ENCODE measurements around the gene SLC16A4. TPM values are rescaled to one million over a fixed set of nuclear protein-coding genes. Genes with fewer than 3 reads are reported as not detected.
"Not testable (repeated sequence)": the region's sequence is repeated elsewhere in the genome, so short reads cannot be mapped to it uniquely, and the experiment has no call there.

Gene SLC16A4
- 0.20 and 0.65 TPM in 2 replicates for total RNA-seq

DNA sequence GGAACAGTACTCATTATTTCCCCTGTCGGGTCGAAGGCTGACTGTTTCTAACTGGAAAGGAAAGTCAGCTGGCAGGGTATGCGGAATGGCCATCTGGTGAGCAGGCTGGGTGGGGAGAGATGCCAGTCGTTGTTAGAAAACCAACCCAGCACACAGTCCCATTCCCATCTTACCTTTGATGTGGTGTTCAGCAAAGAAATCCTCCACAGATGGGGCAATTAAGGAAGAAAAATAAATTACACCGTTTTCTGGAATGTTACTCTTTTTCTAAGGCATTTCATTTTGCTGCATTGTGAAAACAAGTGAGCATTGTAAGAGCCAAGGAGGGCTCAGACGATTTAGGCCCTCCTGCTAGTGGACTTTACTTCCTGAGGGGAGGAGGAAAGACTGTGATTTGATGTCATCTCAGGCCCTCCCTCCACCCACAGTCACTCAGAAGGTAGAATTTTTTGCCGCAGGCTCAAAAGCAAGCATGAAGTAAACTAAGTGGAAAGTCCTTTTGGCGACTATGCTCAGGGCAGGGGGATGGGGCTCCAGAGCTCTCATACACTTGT is at the start of gene SLC16A4:
Gene SLC16A4, minus strand, starts transcription at position 335 of the 554 bp plus-strand sequence. CDS start 1,703 bp downstream, outside the sequence.
- DNase-seq (ENCODE audit: low read depth in 2 of 2), result peak in 1 of 2 donors; percentile 63

DNA sequence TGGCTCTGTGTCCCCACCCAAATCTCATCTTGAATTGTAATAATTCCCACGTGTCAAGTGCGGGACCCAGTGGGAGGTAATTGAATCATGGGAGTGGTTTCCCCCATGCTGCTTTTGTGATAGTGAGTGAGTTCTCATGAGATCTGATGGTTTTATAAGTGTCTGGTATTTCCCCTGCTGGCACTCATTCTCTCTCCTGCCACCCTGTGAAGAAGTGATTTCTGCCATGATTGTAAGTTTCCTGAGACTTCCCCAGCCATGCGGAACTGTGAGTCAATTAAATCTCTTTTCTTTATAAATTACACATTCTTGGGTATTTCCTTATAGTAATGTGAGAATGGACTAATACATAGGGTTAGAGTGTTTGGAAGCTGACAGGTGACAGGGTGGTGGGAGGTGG is 49.0 kb upstream of the SLC16A4 start:
- not testable (repeated sequence) for DNase-seq (ENCODE audit: low read depth in 2 of 2)

DNA sequence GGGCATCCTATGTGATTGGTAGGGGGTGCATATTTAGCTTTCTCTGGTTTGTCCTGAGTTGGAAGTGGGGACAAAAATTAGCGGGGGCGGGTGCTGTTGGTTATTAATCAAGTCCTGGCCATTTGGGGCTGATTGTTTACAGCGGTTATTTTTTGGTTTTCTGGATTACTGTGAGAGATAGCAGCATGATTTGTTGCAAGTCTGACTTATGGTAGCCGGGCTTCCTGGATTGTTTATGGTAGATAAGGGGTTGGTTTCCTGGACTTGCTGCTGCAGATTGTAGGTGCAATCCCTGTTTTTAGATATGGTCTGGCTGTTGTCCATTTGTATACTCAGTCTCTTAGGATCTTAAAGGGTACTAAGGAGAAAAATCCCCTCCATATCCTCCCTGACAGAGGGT is 48.1 kb upstream of the SLC16A4 start:
- DNase-seq (ENCODE audit: low read depth in 2 of 2), result no peak

DNA sequence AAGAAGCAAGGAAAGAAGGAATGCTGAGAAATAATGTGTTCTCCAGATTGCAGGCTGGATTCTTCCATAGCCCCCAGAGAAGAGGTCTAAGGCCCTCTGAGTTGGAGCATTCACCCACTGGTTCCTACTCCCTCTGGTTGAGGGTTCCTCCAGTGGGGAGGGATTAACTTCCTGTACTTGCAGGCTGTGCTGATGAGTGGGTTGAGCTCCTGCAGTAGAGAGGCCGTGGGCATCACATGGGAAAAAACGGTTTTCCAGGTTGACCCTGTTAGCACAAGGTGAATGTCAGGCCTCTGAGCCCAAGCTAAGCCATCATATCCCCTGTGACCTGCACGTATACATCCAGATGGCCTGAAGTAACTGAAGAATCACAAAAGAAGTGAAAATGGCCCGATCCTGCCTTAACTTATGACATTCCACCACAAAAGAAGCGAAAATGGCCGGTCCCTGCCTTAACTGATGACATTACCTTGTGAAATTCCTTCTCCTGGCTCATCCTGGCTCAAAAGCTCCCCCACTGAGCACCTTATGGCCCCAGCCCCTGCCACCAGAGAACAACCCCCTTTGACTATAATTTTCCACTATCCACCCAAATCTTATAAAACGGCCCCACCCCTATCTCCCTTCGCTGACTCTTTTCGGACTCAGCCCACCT is 46.9 kb upstream of the SLC16A4 start:
- DNase-seq (ENCODE audit: low read depth in 2 of 2), result not testable (repeated sequence)

DNA sequence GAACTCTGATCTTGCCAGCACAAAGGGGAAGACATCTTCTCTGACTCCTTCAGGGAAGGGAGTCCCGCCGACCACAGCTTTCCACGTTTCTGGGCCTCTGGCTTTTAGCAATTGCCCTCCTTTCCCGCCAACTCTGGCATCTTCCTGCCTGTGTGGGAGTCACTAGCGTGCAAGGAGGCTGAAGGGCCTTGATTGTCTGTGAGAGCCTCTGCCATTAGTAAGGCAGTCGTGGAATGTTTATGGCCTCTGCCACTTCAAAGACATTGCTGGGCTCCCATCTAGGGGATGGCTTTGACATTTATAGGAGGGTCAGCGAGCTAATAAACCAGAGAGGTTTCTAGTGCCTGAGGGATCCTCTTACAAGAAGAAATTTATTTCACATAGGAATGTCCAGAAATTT is 45.8 kb upstream of the SLC16A4 start:
- DNase-seq (ENCODE audit: low read depth in 2 of 2), result no peak

DNA sequence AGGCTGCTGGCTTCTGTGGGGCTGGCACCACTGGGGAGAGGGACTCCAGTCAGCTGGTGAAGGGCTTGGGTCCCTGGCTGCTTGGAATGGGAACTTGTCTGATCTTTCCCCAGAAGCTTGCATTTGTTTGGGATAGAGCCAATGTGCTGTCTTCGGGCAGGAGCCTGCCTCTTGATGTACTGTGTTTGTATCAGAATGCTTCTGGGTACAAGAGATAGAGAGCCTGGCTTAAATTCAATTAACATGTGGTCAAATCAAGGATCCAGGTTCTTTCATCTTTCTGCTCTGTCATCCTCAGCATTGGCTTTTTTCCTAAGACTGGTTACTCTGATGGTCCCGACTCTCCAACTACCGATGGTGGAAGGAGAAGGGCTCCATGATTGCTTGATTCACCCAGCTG is 44.1 kb upstream of the SLC16A4 start:
- DNase-seq (ENCODE audit: low read depth in 2 of 2), result no peak

DNA sequence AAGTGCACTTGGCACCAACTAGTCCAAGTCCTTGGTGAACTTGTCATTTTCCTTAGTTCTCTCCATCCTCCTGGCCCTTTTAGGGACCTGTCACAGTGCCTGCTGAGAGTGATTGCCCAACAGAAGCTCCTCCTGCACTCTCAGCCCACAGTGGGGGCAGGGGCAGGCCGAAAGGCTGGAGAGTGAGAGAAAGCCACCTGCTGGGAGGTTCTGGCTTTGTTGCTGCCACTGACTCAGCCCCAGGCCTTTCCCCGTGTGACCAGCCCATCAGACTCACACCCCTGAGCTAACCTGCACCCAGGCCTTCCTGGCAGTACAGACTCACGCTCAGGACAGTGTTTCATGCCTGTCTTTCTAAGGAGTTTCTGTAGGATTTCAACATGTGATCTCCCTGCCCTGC is 43.0 kb upstream of the SLC16A4 start:
- DNase-seq (ENCODE audit: low read depth in 2 of 2), result no peak

DNA sequence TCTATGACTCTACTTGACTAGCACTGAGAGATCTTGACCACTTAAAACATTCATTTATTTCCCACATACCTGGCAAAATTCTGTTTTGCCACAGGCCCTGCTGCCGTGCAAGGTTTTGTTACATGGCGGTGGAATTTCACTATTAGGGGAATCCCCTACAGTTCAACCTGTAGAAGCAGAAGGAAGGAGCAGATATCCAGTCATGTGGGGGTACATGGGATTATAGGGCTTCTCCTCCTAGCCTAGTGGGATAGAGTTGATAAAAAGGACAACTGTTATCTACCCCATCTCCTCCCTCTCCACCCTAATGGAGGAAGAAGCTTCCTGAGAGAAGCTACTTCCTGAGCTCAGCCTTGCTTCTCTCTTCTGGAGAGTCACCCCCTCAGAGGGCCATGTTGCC is 42.4 kb upstream of the SLC16A4 start:
- DNase-seq (ENCODE audit: low read depth in 2 of 2), result no peak

DNA sequence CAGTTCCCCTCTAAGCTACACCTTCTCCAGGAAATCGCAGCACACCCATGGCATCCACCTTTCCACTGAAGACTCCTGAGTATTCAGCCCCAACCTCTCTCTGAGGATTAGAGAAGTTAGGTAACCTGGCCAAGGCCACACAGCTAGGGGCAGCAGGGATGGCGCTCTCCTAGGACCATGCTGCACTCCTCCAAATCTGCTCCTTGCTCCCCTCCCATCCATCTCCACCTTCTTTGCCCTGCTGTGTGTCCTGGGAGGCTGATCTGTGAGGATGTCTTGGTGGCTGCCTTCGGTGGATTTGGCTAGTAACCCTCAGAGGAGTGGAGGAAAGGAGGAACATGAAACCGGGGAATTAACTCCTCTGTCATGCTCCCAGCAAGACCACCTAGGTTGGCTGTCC is 40.1 kb upstream of the SLC16A4 start:
- no peak for DNase-seq (ENCODE audit: low read depth in 2 of 2)

DNA sequence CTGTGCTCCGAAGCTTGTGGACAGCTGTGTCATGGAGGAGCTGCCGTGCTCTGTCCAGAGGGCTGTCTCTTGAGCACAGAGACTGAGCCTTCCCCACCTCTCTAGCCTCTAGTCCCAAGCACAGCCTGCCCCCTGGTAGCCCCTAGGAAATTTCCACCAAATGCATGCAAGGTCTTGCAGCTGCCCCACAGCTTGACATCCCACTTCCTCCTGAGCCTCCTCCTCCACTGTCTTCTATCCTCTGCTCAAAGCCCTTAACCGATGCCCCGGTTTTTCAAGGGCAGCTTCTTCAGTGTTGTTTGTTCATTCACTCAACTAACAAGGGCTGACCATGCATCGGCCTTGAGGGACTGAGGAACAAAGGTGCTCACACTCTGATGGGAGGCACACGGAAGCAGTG is 39.5 kb upstream of the SLC16A4 start:
- no peak for DNase-seq (ENCODE audit: low read depth in 2 of 2)

DNA sequence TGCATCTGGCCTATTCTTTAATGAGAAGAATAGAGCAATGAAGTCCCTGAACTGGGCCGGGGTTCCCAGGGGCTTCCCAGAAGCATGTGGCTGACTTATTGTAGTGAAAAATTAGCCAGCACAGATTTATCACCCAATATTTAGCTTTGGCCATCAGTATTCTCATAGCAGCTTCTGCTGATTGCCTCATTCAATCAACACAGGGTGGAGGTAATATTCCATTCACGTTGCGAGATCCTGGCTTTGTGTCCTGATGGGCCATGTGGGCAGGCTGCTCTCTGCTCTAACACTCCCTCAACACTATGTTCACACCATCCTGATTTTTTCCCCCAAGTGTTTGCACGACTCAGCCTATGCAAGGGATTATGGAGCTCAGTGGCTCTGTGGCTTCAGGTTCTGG is 38.1 kb upstream of the SLC16A4 start:
- no peak for DNase-seq (ENCODE audit: low read depth in 2 of 2)

DNA sequence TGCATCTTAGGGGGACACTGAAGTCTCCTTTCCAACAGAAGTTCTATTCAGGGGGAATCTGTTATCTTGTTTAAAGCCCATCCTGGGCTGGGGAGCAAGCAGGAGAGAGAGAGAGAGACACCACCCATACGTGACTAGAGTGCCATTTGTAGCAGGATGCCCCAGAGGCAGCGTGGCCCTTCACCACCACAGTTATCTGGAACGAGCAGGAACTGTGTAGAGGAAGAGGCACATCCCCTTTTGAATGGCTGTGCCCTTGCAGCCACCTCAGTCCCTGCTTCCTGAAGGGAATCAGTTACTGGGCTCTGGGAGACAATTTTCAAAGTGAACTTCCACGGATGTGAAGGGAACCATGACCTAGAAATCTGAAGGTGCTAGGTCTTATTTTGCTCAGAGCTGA is 36.0 kb upstream of the SLC16A4 start:
- peak in 1 of 2 donors; percentile 44 for DNase-seq (ENCODE audit: low read depth in 2 of 2)

DNA sequence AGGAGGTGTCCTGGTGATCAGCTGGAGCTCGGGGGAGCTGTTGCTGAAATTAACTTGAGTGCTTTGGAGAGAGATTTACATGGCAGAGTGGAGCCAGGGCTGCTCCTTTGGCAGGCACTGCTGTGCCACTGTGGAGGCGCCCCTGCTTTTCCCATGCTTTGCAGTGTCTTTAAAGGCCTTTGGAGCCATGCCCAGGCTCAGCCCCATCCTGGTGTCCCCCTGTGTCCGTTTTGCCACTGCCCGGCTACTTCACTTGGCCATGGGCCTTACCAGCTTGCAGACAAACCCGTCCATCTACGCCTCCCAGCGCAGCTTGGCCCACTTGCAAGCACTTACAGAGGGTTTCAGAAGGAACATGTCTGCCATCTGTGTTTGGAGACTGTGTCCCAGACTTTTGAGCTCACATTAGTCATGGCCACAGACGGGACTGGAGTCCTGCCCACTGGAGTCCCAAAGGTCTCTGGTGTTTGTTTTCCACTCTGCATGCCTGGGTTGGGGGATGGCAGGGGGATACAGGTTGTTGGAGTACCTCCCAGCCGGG is 34.9 kb upstream of the SLC16A4 start:
- no peak for DNase-seq (ENCODE audit: low read depth in 2 of 2)

DNA sequence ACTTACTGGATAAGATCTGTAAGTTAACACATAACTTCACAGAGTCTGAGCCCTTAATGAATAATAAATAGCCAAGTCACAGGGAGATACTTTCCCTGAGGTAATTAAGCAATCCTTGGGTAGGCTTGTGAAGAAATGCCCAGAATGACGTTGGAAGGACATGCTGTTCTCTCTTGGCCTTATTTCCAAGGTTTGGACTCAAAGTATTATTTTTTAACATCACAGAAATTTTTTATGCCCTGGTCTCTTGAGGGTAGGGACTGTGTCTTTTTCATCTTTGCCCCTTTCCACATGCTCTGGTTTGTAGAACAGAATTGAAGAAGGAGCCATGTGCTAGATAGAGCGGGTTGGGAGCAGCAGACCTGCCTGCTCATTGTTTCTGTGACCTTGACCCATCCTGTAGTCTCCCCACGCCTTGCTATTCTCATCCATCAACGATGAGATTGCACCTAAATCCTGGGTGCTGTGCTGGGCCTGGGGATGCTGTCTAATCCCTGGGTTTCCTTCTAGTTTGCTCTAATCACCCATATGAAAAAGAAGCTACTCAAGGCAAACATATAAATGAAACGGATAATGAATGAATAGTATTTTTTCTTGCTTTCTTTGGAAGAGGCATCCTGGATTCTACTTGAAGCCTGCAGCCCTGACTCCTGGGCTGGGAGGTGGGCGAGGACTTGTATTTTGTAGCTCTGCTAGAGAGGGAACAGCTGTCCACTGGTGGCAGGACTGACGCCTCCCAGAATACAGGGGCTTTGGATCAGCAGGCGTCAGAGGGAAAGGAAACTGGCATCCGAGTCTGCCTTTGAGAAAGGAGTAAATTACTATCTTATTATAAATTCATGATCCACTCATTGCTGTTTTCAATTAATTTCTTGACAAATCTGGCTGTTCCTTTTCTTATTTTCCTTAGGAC is 34.1 kb upstream of the SLC16A4 start:
- no peak for DNase-seq (ENCODE audit: low read depth in 2 of 2)

DNA sequence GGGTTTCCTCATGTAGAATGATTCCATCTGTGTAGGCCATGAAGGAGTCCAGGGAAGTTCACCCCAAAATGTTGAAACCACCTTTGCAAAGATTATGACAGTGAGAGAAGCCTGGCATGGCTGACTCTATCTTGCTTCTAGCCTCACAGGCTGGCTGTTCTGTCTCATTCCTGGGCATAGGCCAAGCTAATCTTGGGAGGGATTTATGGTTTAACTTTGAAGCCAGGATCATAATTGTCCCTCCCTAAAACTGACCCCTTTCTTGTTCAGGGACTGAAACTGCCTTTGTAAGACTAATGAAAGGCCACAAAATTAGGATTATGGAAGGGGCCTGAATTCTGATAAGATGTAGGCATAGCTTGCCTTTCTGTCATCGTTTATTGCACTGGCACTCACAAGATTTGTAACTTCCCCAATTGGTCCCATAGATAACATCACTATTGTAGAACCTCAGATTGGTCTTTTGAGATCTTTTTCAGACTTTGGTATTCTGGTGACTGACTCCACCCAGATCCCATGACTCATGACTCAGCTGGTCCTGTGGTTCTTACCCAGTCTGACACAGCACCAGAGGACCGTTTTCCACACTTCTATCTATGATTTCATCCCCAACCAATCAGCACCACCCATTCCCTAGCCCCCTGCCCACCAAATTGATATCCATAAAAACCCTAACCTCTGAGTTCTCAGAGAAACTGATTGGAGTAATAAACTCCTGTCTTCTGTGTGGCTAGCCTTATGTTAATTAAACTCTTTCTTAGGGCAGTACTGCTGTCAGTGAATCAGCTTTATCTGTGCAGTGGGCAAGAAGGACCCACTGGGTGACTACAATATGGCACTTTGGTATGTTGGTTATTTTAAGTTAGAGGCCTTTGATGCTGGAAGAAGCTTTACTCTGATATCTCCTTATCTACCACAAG is 30.3 kb upstream of the SLC16A4 start:
- peak in 1 of 2 donors; percentile 45 for DNase-seq (ENCODE audit: low read depth in 2 of 2)

DNA sequence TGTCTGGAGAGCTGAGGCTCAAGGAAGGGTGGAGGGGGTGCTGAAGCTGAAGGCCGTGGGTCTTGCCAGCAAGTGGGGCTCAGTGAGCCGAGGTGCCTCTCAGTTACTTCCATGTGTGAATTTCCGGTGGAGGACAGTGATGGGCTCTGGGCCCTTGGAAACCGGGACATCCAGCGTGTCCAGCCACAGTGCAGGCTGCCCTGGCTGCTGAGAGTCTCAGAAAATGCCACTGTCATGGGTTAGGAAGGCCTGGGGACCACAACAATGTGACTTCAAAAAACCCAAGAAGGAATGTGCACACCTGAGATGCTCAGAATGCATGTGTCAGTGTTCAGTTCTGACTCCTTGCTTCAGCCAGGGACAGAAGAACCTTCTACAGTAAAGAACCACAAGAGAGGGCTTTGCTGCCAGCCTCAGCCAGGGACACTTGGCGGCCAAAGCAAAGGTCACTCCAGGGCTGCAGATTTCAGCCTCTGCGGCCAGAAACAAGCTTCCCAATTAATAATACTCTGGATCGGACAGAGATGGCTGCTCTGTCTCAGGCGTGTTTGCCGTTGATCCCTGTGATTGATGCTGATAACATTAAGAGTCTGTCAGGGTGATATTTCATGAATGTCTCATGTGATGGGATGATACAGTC is 29.3 kb upstream of the SLC16A4 start:
- no peak for DNase-seq (ENCODE audit: low read depth in 2 of 2)

DNA sequence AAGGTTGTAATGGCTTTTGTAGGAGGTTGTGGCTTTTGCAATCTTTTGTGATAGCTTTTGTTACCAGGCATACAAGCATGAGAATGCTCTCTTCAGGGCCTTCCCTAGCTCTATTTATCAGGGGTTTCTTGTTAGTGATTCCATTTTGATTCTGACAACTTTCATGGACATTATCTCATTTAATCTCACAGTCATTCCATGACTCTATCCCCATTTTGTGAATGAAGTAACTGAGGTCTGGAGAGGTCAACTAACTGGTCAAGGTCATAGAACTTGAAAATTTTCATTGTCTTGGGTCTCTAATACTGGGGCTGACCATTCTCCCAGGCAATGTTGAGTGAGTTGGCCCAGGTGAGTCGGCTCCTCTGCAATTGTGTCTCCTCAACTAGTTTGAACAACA is 27.9 kb upstream of the SLC16A4 start:
- no peak for DNase-seq (ENCODE audit: low read depth in 2 of 2)

DNA sequence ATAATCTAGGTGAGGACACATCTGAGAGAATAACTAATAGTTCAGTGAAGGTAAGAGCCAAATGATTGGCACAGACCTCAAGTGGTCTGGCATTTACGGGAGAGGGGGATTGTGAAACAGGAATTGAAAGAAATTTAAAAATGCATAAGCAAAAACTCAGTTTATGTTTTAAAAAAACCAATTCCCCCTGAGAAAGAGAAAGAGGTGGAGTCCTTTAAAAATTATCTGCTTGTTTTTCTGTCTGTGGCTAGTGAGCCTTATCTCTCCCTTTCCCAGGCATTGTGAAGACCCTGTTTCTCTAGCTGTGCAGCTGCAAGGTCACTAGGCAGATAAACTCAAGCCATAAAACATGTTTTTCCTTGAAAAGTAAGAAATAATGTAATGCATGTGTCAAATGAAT is 22.2 kb upstream of the SLC16A4 start:
- DNase-seq (ENCODE audit: low read depth in 2 of 2), result not testable (repeated sequence)

DNA sequence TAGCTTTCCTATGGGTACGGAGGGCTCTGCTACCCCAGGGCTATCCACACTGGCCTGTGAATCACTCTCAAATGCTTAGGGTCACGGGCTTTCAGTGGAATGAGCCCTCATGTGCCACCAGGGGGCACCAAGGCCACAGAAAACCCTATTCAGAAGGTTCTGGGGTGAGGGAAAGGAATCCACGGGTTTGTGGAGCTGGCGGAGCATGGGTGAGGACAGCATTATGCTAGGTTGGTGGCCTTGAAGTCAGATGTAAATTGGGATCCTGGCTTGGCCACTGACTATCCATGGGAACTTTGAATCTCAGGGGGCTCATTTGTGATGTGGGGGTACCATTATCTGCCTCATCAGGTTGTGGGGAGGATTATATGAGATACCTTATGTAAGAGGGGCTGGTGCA is 21.8 kb upstream of the SLC16A4 start:
- DNase-seq (ENCODE audit: low read depth in 2 of 2), result peak; percentile 72 to 74

DNA sequence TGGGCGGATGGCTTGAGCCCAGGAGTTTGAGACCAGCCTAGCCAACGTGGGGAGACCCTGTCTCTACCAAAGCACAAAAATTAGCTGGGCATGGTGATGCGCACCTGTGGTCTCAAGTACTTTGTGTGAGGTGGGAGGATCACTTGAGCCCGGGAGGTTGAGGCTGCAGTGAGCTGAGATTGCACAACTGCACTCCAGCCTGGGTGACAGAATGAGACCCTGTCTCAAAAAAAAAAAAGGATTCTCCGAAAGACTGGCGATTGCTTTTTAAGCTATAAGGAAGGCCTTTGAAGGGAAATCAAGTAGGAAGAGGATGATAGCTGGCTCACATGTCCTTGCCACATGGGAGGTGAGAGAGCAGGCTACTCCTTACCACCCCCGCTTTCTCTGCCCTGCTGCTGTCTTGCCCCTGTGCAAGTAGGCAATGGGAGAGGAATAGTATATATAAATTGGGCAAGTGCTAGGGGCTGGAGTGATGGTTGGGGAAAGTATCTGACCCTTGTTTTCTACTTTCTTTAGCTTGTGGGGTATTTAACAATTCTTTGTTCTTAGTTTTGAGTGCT is 20.4 kb upstream of the SLC16A4 start:
- DNase-seq (ENCODE audit: low read depth in 2 of 2), result no peak
